GM18526 (cell line): ENCODE measurements around the gene NRTN.

Source experiments
- POLR2A ChIP-seq: IDR thresholded peaks from 3 replicates; pipeline ENCODE4 v1.6.1; 2011; ENCODE audit not compliant: insufficient read length; ENCODE audit errors: extremely low read depth

The NRTN gene

DNA sequence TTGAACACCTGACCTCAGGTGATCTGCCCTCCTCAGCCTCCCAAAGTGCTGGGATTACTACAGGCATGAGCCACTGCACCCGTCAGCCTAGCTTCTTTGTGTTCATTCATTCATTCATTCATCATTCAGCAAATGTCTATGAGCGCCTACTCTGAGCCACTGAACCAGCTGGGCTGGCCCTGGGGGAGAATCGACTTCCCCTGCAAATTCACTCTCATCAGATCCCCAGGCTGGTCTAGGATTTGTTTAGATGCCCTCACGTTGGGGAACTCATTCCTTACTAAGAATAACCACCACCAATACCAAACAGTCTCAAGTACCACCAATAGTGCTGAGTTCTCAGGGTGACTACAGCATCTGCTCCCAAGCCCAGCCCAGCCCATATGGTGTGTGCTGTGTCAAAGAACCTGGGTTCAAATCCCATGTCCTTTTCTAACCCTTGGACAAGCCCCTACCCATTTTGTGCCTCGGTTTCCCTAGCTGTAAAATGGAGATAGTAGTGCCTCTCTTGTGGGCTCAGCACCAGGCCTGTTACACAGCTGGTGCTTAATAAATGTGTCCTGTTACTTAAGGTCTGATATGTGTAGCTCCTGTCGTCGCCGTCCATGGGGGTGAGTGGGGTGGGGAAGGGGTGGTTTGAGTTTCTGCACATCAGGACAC, 16.8 kb downstream of the NRTN start:
- no peak for TF ChIP-seq POLR2A

DNA sequence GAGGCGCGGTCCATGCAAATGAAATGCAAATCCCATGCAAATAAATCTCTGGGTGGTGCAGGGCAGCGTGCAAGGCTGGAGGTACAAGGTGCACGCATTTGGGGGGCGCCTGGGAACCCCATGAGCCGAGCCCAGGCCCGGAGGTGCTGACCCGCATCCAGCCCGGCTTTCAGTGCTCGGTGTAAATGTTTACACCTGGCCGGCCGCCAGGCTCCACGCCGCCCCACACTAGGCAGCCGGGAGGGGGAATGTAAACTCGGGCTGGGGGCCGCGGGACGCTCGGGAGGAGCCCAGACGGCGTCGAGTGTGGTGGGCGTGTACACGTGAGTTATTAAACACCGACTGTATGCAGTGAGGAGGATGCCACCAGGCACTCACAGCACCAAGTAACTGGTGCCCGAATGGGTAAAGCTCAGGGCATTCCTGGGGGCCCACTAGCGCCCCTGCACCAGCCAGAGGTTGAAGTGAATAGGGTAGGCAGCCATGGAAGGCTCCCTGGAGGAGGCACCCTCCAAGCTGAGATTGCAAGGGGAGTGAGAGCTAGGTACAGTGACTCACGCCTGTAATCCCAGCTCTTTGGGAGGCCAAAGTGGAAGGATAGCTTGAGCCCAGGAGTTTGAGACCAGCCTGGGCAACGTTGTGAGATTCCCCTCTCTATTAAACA, 17.4 kb downstream of the NRTN start:
- no peak for TF ChIP-seq POLR2A

DNA sequence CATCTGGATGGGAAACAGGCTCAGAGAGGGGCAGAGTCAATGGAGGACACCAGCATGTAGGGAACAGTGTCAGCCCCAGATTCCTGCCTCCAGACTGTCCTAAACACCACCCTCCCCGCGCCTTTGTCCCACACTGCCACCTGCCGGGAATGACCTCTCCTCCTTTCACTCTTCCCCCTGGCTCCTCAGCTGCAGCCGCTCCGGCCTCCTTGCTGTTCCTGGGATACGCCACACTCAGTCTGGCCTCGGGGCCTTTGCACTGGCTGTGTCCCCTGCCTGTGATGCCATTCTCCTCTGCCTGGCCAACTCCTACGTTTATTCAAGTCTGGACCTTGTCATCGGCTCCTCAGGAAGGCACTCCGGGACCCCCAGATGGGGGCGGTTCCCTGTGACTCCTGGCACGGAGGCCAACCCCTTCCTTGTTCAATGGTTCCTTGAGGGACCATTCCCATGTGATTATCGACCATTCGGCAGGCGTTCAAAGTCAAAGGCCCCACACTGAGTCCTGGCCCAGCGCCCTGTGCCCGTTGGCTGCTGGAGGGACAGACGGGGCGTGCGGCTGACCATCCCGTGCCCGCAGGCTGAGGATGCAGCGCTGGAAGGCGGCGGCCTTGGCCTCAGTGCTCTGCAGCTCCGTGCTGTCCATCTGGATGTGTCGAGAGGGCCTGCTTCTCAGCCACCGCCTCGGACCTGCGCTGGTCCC, 18.9 kb downstream of the NRTN start:
- no peak for TF ChIP-seq POLR2A

DNA sequence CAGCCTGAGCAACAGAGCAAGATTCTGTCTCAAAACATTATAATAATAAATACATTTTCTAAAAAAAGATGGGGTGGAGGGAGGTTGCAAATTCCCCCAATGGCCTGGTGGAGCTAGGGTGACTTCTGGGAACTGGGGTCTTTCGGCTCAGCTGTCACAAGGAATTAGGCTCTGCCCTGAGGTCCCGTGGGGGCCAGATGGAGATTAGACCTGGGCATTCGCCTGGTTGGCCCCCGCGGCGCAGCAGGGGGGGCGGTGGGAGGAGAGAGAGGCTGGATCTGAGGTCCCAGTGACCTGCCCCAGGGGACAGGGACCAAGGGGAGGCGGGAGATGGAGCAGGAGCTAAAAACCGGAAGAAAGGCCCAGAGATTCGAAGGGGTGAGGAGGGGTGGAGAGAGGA, 19.9 kb downstream of the NRTN start:
- no peak for TF ChIP-seq POLR2A

DNA sequence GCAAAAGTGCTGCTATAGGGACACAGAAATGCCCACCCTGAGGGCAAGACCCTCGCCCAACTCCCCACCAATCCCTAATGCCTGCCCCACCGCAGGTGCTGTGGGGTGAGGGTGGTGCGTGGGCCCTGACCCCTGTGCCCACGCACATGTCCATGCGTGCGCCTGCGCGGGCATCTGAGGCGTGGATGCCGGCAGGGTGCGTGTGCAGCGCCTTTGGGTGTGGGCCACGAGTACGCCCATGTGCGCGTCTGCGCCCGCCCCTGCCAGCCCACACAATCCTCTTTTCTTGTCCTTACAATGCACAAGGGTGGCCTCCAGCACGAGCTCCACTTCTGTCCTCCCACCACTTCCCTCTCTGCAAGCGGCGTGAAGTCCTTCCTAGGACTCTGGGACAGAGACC, 20.3 kb downstream of the NRTN start:
- no peak for TF ChIP-seq POLR2A

DNA sequence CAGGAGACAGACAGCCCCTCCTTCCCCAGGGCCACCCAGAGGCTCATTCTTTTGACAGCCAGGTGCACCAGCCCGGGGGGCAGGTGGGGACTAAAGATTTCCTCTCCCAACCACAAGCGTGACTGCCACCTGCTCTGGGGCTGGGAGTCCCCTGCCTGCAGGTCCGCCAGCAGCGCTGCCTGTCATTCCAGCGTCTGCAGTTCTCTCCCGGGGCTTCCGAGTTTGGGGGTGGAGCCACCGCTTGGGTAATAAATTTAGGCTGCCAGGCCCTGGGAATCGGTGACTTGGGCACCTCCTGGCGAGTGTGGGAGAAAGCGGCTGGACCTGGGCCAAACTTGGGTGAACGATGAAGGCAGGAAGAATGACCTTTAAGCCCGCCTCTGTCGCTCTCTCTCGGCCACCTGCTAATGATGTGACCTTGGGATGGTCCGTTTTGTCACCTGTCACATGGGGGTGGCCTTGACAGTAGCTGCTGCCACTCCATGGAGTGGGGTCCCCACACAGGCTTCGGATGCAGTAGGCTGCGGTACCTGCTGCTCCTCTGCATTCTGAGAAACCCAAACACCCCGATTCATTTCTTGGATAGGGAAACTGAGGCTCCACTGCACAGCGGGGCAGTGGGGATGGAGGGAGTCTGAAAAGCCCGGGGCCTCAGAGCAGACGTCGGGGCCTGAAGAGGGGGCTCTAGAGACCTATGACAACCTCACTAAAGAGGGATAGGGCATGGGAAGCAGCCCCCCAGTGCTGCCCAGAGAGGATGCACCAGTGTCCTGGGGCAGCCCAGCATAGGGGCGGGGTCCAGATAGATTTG, 21.9 kb downstream of the NRTN start:
- TF ChIP-seq POLR2A, result no peak

DNA sequence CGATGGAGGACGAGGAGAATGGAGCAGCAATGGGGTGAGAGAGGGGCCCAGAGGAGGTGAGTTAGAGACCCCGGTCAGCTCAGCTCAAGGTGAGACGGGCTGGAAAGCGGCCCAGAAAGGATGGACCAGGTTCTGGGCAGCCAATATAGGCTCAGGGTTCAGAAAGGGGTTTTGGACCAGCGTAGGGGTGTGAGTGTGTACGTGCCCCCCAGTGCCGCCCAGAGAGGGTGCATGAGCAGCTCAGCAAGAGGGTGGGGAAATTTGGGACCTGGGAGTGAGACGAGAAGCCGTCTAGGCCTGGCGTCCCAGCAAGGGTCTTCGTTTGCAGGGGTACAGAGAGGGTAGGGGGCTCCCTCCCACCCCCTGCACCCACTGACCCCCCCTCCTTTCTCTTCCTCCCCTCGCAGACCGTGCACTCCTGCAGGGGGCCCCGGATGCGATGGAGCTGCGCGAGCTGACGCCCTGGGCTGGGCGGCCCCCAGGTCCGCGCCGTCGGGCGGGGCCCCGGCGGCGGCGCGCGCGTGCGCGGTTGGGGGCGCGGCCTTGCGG, 22.5 kb downstream of the NRTN start:
- no peak for TF ChIP-seq POLR2A

DNA sequence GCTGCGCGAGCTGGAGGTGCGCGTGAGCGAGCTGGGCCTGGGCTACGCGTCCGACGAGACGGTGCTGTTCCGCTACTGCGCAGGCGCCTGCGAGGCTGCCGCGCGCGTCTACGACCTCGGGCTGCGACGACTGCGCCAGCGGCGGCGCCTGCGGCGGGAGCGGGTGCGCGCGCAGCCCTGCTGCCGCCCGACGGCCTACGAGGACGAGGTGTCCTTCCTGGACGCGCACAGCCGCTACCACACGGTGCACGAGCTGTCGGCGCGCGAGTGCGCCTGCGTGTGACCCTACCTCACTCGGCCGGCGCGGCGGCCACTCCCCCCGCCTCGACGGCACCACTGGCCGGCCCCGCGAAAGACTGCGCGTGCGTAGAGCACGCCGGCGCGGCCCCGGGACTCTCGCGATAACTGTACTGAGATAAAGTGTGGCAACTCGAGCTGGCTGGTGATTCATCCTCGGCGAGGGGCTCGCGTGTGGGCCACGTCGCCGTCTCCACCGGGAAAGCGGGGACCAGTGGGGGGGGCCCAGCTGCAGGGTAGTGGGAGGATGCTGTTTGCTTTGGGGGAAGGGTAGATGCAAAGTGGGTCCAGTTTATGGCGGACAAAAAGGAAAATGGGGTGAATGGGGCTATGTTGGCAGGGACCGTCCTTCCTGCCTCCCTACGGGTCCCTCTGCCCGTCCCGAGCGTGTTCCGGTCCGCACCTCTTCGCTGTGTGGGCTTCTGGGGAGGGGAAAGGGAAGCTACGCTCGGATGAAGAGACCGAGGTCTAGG, 23.2 kb downstream of the NRTN start:
- TF ChIP-seq POLR2A, result peak; percentile 98

DNA sequence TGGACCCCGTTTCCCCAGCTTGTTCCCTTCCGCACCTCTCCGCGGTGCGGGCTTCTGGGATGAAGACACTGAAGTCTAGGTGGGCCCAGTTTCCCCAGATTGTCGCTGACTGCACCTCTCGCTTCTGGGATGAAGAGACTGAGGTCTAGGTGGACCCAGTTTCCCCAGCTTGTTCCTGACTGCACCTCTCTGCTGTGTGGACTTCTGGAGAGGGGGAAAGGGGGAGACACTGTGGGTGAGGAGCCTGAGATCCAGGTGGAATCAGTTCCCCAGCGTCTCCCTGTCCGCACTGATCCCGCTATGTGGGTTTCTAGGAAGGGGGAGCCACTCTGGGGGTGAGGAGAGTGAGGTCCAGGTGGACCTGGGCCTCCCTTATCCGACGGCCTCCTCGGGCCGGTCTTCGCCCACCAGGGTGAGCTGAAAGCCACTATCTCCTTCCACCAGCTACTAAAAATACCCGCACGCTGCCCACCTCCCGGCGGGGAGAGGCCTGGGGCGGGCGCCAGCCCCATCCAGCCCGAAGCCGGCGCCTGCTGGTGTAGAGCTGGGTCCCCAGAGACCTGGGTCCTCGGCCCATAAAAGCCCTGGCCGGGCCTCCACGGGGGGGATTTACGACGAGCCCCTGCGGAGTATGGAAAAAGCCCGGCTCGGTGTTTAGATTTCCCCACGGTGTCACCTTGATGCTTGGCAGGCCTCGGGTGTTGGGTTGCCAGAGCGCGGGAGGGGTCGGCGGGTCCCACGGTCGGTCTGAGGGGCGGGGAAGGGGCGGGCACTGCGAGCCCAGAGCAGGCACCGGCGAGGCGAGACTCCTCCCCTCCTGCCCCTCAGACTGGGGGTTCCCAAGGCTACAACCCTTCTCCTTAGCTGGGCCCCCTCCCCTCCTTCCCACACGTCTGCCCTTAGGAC, 24.0 kb downstream of the NRTN start:
- TF ChIP-seq POLR2A, result no peak

DNA sequence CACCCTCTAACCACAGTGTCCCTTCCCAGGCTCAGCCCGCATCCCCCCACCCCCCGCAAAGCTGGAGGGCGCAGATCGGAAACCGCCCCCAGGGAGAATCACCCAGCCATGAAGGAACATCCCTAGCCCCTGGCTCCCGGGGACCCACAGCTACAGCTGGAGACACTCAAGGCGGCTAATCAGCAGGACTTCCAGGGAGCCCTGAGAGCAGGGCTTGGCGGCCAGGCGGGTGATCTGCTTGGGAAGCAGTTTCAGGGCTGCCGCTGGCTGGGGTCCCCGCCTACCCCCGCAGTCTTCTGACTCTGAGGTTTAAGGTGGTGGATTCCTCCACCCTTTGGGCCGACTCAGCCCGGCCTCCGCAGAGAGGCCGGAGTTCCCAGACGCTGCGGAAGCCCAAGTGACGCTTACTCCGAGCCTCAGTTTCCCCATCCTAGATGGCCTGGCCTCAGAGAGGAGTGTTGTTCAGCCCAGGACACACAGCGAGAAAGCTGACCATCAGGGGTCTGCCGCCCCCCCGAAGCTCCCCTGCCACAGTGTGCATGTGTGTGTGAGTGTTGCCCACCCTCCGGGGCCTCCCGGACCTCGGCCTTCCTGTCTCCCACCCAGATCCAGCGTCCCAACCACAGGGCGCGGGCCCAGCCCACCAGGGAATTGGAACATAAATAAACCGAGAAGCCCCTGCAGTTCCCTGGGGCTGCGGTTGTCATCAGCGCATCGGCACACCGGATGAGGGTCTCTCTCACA, 24.9 kb downstream of the NRTN start:
- no peak for TF ChIP-seq POLR2A

DNA sequence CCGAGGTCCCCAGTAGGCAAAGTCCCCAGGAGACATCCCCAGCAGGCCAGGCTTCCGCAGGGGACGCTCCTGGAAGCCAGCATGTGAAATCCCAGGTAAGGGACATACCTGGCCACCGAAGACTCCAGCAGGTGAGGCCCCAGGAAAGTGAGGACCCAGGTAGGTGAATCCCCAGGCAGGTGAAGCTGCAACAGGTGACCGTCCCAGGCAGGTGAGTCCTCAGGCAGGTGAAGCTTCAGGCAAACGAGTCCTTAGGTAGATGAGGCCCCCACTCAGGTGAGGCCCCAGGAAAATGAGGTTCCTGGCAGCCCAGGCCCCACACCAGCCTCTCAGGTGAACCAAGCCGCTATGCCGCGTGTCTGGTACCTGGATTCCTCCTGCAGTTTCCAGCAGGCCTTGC, 26.3 kb downstream of the NRTN start:
- no peak for TF ChIP-seq POLR2A

DNA sequence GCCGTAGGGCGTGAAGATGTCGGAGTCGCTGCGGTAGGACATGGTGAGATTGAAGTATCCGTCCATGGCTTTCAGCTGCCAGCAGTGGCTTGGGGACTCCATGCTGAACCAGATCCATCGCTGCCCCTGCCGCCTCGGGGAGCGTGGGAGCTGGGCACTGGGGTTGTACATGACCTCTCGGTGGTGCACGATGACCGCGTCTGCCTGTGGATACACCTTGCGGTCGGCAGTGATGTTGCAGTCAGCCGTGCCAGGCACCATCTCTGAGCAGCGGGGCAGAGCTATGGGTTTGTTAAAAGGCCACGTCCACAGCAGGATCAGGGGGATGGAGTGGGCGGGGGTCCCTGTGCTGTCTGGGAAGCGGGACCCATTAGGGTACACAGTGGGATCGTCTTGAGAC, 27.2 kb downstream of the NRTN start:
- no peak for TF ChIP-seq POLR2A
